A673 (cell line): ENCODE results near the gene DPYSL4.

ENCODE experiments used
- EZH2 ChIP-seq: fragments of 200-600 bp; sonication (generic); IDR thresholded peaks from 2 replicates; pipeline ENCODE4 v1.6.1; 2017; ENCODE audit warnings: borderline replicate concordance, low read depth, mild to moderate bottlenecking, mixed read lengths, antibody characterized with exemption, low read length; ENCODE audit not compliant: poor library complexity, severe bottlenecking
- TF ChIP-seq, protein P1 (sequence below): fragments of 300-800, 200-600 bp; sonication (generic); conservative IDR thresholded peaks from 2 replicates; pipeline ENCODE4 v1.5.1; 2017; ENCODE audit warnings: low read depth, mild to moderate bottlenecking, antibody characterized with exemption, low read length, moderate library complexity, mixed read lengths

DNA sequence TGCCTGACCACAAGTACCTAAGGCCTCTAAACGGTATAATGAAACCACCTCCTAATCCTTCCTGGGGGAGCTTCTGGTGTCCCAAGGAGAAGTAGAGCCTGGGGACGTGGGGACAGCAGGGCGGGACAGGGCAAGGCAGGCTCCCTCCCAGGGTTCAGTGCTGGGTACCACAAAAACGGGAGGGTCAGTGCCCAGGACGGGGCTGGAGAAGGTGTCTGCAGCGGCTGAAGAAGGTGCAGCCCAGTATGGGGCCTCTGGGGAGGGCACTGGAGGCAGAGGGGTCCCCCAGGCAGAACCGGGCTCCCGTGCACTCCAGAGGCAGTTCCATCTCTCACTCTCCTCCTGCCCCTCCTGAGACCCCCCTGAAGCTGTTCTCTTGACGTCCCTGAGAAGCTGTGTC is 46.2 kb downstream of the DPYSL4 start:
- TF ChIP-seq, protein P1, sequence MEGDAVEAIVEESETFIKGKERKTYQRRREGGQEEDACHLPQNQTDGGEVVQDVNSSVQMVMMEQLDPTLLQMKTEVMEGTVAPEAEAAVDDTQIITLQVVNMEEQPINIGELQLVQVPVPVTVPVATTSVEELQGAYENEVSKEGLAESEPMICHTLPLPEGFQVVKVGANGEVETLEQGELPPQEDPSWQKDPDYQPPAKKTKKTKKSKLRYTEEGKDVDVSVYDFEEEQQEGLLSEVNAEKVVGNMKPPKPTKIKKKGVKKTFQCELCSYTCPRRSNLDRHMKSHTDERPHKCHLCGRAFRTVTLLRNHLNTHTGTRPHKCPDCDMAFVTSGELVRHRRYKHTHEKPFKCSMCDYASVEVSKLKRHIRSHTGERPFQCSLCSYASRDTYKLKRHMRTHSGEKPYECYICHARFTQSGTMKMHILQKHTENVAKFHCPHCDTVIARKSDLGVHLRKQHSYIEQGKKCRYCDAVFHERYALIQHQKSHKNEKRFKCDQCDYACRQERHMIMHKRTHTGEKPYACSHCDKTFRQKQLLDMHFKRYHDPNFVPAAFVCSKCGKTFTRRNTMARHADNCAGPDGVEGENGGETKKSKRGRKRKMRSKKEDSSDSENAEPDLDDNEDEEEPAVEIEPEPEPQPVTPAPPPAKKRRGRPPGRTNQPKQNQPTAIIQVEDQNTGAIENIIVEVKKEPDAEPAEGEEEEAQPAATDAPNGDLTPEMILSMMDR, result no peak
- no peak for TF ChIP-seq EZH2
